SK-N-SH treated with all-trans-retinoic acid at 6 μM for 48 hours (cell line): ENCODE data around the gene ZNF764.

Experiments used
- ARNTL ChIP-seq: fragments of 450-650 bp; formaldehyde crosslinking; IDR thresholded peaks from 2 replicates; pipeline ENCODE4 v1.5.0; 2020; ENCODE audit warnings: low read depth, mild to moderate bottlenecking, moderate library complexity, borderline replicate concordance
- BACH2 ChIP-seq: fragments of 250-450 bp; sonication (Bioruptor Pico); IDR thresholded peaks from 2 replicates; pipeline ENCODE4 v1.9.0; 2021; ENCODE audit warnings: mild to moderate bottlenecking, borderline replicate concordance
- CREB5 ChIP-seq: fragments of 250-450 bp; sonication (Bioruptor Pico); IDR thresholded peaks from 2 replicates; pipeline ENCODE4 v1.5.1; 2020; ENCODE audit warnings: low read depth, mild to moderate bottlenecking, moderate library complexity
- GLIS3 ChIP-seq: fragments of 250-450 bp; sonication (Bioruptor Pico); IDR thresholded peaks from 2 replicates; pipeline ENCODE4 v1.5.0; 2020; ENCODE audit warnings: mild to moderate bottlenecking, moderate library complexity
- OSR1 ChIP-seq: fragments of 250-450 bp; sonication (Bioruptor Pico); IDR thresholded peaks from 2 replicates; pipeline ENCODE4 v1.8.0; 2022; ENCODE audit warnings: moderate library complexity, mild to moderate bottlenecking, inconsistent platforms
- PATZ1 ChIP-seq: fragments of 250-450 bp; sonication (Bioruptor Pico); IDR thresholded peaks from 2 replicates; pipeline ENCODE4 v1.8.0; 2020; ENCODE audit warnings: mild to moderate bottlenecking, moderate library complexity, borderline replicate concordance
- POU6F1 ChIP-seq: fragments of 250-450 bp; sonication (Bioruptor Pico); IDR thresholded peaks from 2 replicates; pipeline ENCODE4 v1.8.0; 2021; ENCODE audit warnings: low read depth, mild to moderate bottlenecking, moderate library complexity, borderline replicate concordance
- RARB ChIP-seq: fragments of 250-450 bp; sonication (Bioruptor Pico); IDR thresholded peaks from 2 replicates; pipeline ENCODE4 v1.8.0; 2021; ENCODE audit warnings: mild to moderate bottlenecking, moderate library complexity
- TOX ChIP-seq: fragments of 250-450 bp; sonication (Bioruptor Pico); IDR thresholded peaks from 2 replicates; pipeline ENCODE4 v1.8.0; 2021; ENCODE audit warnings: mild to moderate bottlenecking, moderate library complexity, borderline replicate concordance
- TSHZ2 ChIP-seq: fragments of 250-450 bp; sonication (Bioruptor Pico); IDR thresholded peaks from 2 replicates; pipeline ENCODE4 v1.5.0; 2020; ENCODE audit warnings: mild to moderate bottlenecking, moderate library complexity
- ZFP3 ChIP-seq: fragments of 250-450 bp; sonication (Bioruptor Pico); IDR thresholded peaks from 2 replicates; pipeline ENCODE4 v1.5.0; 2020; ENCODE audit warnings: mild to moderate bottlenecking, moderate library complexity
- ZNF565 ChIP-seq: fragments of 450-650 bp; formaldehyde crosslinking; conservative IDR thresholded peaks from 2 replicates; pipeline ENCODE4 v1.5.0; 2020; ENCODE audit warnings: low read depth, mild to moderate bottlenecking, moderate library complexity
- ZNF70 ChIP-seq: fragments of 450-650 bp; formaldehyde crosslinking; IDR thresholded peaks from 2 replicates; pipeline ENCODE4 v1.5.0; 2020; ENCODE audit warnings: mild to moderate bottlenecking, moderate library complexity
- ZNF8 ChIP-seq: fragments of 450-650 bp; formaldehyde crosslinking; IDR thresholded peaks from 2 replicates; pipeline ENCODE4 v1.5.0; 2020; ENCODE audit warnings: mild to moderate bottlenecking, moderate library complexity

- no peak for TF ChIP-seq RARB
- TF ChIP-seq POU6F1 (CRISPR knock-in tag): no peak
- no peak for TF ChIP-seq TSHZ2 (CRISPR knock-in tag)
- no peak for TF ChIP-seq ARNTL (CRISPR knock-in tag)
- TF ChIP-seq TOX (CRISPR knock-in tag): no peak
- no peak for TF ChIP-seq PATZ1 (CRISPR knock-in tag)
- no peak for TF ChIP-seq ZNF70 (CRISPR knock-in tag)
- TF ChIP-seq CREB5 (CRISPR knock-in tag): no peak
- TF ChIP-seq ZNF565 (CRISPR knock-in tag): no peak
- TF ChIP-seq ZFP3: no peak
- no peak for TF ChIP-seq OSR1 (CRISPR knock-in tag)
- no peak for TF ChIP-seq GLIS3 (CRISPR knock-in tag)
- no peak for TF ChIP-seq ZNF8 (CRISPR knock-in tag)
- no peak for TF ChIP-seq BACH2
These were observed 39.6 kb downstream of the ZNF764 start for GRCh38 chr16:30518552-30518951.
